Measurements from ENCODE around the gene FAM117A. TPM values are rescaled to one million over a fixed set of nuclear protein-coding genes. Genes with fewer than 3 reads are reported as not detected.

FAM117A gene
- total and polyA plus RNA-seq, 3 experiments from 2014 or later = 21.8 to 85.0 (median 24.8) TPM

GRCh38 chr17:49777563-49777962, 13.6 kb upstream of the FAM117A start:
- no peaks in the 10 kb centered on the region for H3K27me3 ChIP-seq (ENCODE audit: insufficient read depth, low read length, poor library complexity, severe bottlenecking)
- Mint-ChIP-seq H3K27ac (no peak overlapping the region), H3K36me3 (no peaks in the 10 kb centered on the region), H3K4me3 (no peak overlapping the region), H3K27me3 (peaks cover 0 to 4% of the 10 kb centered on the region in 2 donors), H3K9me3 (no peaks in the 10 kb centered on the region), H3K4me1 (peaks cover 7 to 9% (median 8%) of the 10 kb centered on the region in 3 donors)
- DNase-seq = no peak
- no peaks in the 10 kb centered on the region for H3K36me3 ChIP-seq (ENCODE audit: insufficient read depth, low read length)
- H3K4me1 ChIP-seq (ENCODE audit: insufficient read depth, low read length) = no peaks in the 10 kb centered on the region
- ChIA-PET POLR2A (no interaction called here), CTCF (interaction anchor here (0.9 to 3.0 kb wide), 5 partner anchors 11 to 207 kb away, joined by 3 to 15 read pairs (median 5); no protein-coding TSS in a partner anchor)
- H3K4me3 ChIP-seq (ENCODE audit: low read length) = no peak overlapping the region
- H3K9me3 ChIP-seq (ENCODE audit: low read length) = no peaks in the 10 kb centered on the region
- no peak overlapping the region for H3K27ac ChIP-seq (ENCODE audit: low read depth, low read length)

GRCh38 chr17:49776551-49777300, 12.8 kb upstream of the FAM117A start:
- no peak overlapping the region for H3K4me3 Mint-ChIP-seq
- H3K4me1 Mint-ChIP-seq = peaks cover 7 to 9% (median 8%) of the 10 kb centered on the region in 3 donors
- H3K27ac Mint-ChIP-seq = no peak overlapping the region
- H3K9me3 Mint-ChIP-seq = no peaks in the 10 kb centered on the region
- Histone ChIP-seq H3K36me3 (ENCODE audit: insufficient read depth, low read length) (no peaks in the 10 kb centered on the region), H3K27me3 (ENCODE audit: insufficient read depth, low read length, poor library complexity, severe bottlenecking) (no peaks in the 10 kb centered on the region), H3K4me3 (ENCODE audit: low read length) (no peak overlapping the region), H3K27ac (ENCODE audit: low read depth, low read length) (no peak overlapping the region), H3K9me3 (ENCODE audit: low read length) (no peaks in the 10 kb centered on the region), H3K4me1 (ENCODE audit: insufficient read depth, low read length) (no peaks in the 10 kb centered on the region)
- DNase-seq = no peak
- ChIA-PET POLR2A (interaction anchor here (0.7 to 0.8 kb wide), 2 partner anchors 60 to 68 kb away, joined by 4 read pairs; no protein-coding TSS in a partner anchor), CTCF (interaction anchor here (0.9 to 3.0 kb wide), 4 partner anchors 11 to 206 kb away, joined by 3 to 15 read pairs (median 4); partner anchors contain the start of genes KAT7 and SLC35B1)
- no peaks in the 10 kb centered on the region for H3K36me3 Mint-ChIP-seq
- peaks cover 0 to 4% of the 10 kb centered on the region in 2 donors for H3K27me3 Mint-ChIP-seq

- DNase-seq = no peak
- no peak overlapping the region for H3K4me3 ChIP-seq (ENCODE audit: low read length)
- Mint-ChIP-seq H3K9me3 (no peaks in the 10 kb centered on the region), H3K4me3 (no peak overlapping the region), H3K4me1 (peaks cover 7 to 9% (median 8%) of the 10 kb centered on the region in 3 donors), H3K27ac (no peak overlapping the region), H3K27me3 (peaks cover 0 to 4% of the 10 kb centered on the region in 2 donors), H3K36me3 (no peaks in the 10 kb centered on the region)
- no peaks in the 10 kb centered on the region for H3K9me3 ChIP-seq (ENCODE audit: low read length)
- no peak overlapping the region for H3K27ac ChIP-seq (ENCODE audit: low read depth, low read length)
- ChIA-PET CTCF (interaction anchor here (1.1 to 2.0 kb wide), 2 partner anchors 38 to 68 kb away, joined by 4 to 5 read pairs; partner anchors contain the start of gene SLC35B1), POLR2A (no interaction called here)
- H3K4me1 ChIP-seq (ENCODE audit: insufficient read depth, low read length) = no peaks in the 10 kb centered on the region
- H3K36me3 ChIP-seq (ENCODE audit: insufficient read depth, low read length) = no peaks in the 10 kb centered on the region
- no peaks in the 10 kb centered on the region for H3K27me3 ChIP-seq (ENCODE audit: insufficient read depth, low read length, poor library complexity, severe bottlenecking)
These were observed 11.8 kb upstream of the FAM117A start for GRCh38 chr17:49775546-49776260.

- peaks cover 0 to 15% (median 0%) of the 10 kb centered on the region in 3 donors for H3K36me3 Mint-ChIP-seq
- peaks cover 0 to 3% of the 10 kb centered on the region in 2 donors for H3K27me3 Mint-ChIP-seq
- ChIA-PET CTCF (interaction anchor here (0.9 to 1.4 kb wide), 4 partner anchors 11 to 58 kb away, joined by 3 read pairs; no protein-coding TSS in a partner anchor), POLR2A (interaction anchor here (0.9 to 2.0 kb wide), 2 partner anchors 20 to 21 kb away, joined by 4 to 5 read pairs; partner anchors contain the start of gene KAT7)
- Histone ChIP-seq H3K27ac (ENCODE audit: low read depth, low read length) (no peak overlapping the region), H3K27me3 (ENCODE audit: insufficient read depth, low read length, poor library complexity, severe bottlenecking) (no peaks in the 10 kb centered on the region), H3K4me3 (ENCODE audit: low read length) (no peak overlapping the region), H3K4me1 (ENCODE audit: insufficient read depth, low read length) (peaks cover 8% of the 10 kb centered on the region), H3K9me3 (ENCODE audit: low read length) (no peaks in the 10 kb centered on the region), H3K36me3 (ENCODE audit: insufficient read depth, low read length) (no peaks in the 10 kb centered on the region)
- H3K9me3 Mint-ChIP-seq = no peaks in the 10 kb centered on the region
- no peak for DNase-seq
- no peak overlapping the region for H3K27ac Mint-ChIP-seq
- H3K4me1 Mint-ChIP-seq = peaks cover 17 to 26% (median 20%) of the 10 kb centered on the region in 3 donors
- H3K4me3 Mint-ChIP-seq = no peak overlapping the region
These were observed 3.1 kb upstream of the FAM117A start for GRCh38 chr17:49766918-49767530.

- peak overlapping the region; percentile 43 to 93 (median 87) for H3K27ac Mint-ChIP-seq
- H3K27me3 Mint-ChIP-seq = peaks cover 0 to 3% of the 10 kb centered on the region in 2 donors
- Histone ChIP-seq H3K27me3 (ENCODE audit: insufficient read depth, low read length, poor library complexity, severe bottlenecking) (no peaks in the 10 kb centered on the region), H3K27ac (ENCODE audit: low read depth, low read length) (no peak overlapping the region), H3K36me3 (ENCODE audit: insufficient read depth, low read length) (no peaks in the 10 kb centered on the region), H3K9me3 (ENCODE audit: low read length) (no peaks in the 10 kb centered on the region), H3K4me1 (ENCODE audit: insufficient read depth, low read length) (peaks cover 32% of the 10 kb centered on the region), H3K4me3 (ENCODE audit: low read length) (no peak overlapping the region)
- peaks cover 40 to 49% (median 44%) of the 10 kb centered on the region in 3 donors for H3K4me1 Mint-ChIP-seq
- CTCF ChIA-PET = interaction anchor here (0.5 to 4.0 kb wide), 17 partner anchors 9 to 208 kb away, joined by 3 to 37 read pairs (median 4); partner anchors contain the start of genes KAT7 and SLC35B1
- H3K9me3 Mint-ChIP-seq = no peaks in the 10 kb centered on the region
- H3K36me3 Mint-ChIP-seq = peaks cover 0 to 27% (median 0%) of the 10 kb centered on the region in 3 donors
- DNase-seq = no peak
- H3K4me3 Mint-ChIP-seq = peak overlapping the region; percentile 76 to 95 (median 87)
- POLR2A ChIA-PET = interaction anchor here (0.5 to 4.9 kb wide), 16 partner anchors 7 to 87 kb away, joined by 3 to 70 read pairs (median 6); partner anchors contain the start of genes KAT7 and SLC35B1
These were observed 739 bp upstream of the FAM117A start for GRCh38 chr17:49764559-49765180.

- DNase-seq = no peak
- Mint-ChIP-seq H3K4me1 (peaks cover 59 to 66% (median 62%) of the 10 kb centered on the region in 3 donors), H3K4me3 (peak overlapping the region; percentile 82 to 100 (median 98)), H3K9me3 (no peaks in the 10 kb centered on the region), H3K27ac (peak overlapping the region; percentile 43 to 99 (median 96)), H3K27me3 (peaks cover 0 to 2% of the 10 kb centered on the region in 2 donors), H3K36me3 (peaks cover 0 to 46% (median 5%) of the 10 kb centered on the region in 3 donors)
- no peaks in the 10 kb centered on the region for H3K36me3 ChIP-seq (ENCODE audit: insufficient read depth, low read length)
- CTCF ChIA-PET = interaction anchor here (1.3 to 4.0 kb wide), 7 partner anchors 10 to 54 kb away, joined by 3 to 37 read pairs (median 5); partner anchors contain the start of genes KAT7 and SLC35B1
- peaks cover 49% of the 10 kb centered on the region for H3K4me1 ChIP-seq (ENCODE audit: insufficient read depth, low read length)
- peak overlapping the region; percentile 66 for H3K27ac ChIP-seq (ENCODE audit: low read depth, low read length)
- POLR2A ChIA-PET = interaction anchor here (0.8 to 4.9 kb wide), 8 partner anchors 10 to 54 kb away, joined by 3 to 70 read pairs (median 24); partner anchors contain the start of genes KAT7 and SLC35B1
- H3K9me3 ChIP-seq (ENCODE audit: low read length) = no peaks in the 10 kb centered on the region
- no peaks in the 10 kb centered on the region for H3K27me3 ChIP-seq (ENCODE audit: insufficient read depth, low read length, poor library complexity, severe bottlenecking)
- peak overlapping the region; percentile 82 for H3K4me3 ChIP-seq (ENCODE audit: low read length)
These were observed 1.6 kb downstream of the FAM117A start for GRCh38 chr17:49762151-49762941.

All from CD8-positive, alpha-beta memory T cell (primary cell).